Cortex of kidney (tissue), 1 donor: Measurements from ENCODE around the gene CRACDL.

Experiments used
- DNase-seq: peaks from one replicate; lab custom pipeline; 2025; lab: John Stamatoyannopoulos, UW

The CRACDL gene

GRCh38 chr2:98852932-98853331 lies 83.1 kb downstream of the CRACDL start:
- DNase-seq, result no peak

- no peak for DNase-seq
These were observed 86.0 kb downstream of the CRACDL start for GRCh38 chr2:98850074-98850473.

- DNase-seq, result no peak
These were observed 86.9 kb downstream of the CRACDL start for GRCh38 chr2:98849113-98849512.

GRCh38 chr2:98847853-98848252 lies 88.2 kb downstream of the CRACDL start:
- no peak for DNase-seq

DNA sequence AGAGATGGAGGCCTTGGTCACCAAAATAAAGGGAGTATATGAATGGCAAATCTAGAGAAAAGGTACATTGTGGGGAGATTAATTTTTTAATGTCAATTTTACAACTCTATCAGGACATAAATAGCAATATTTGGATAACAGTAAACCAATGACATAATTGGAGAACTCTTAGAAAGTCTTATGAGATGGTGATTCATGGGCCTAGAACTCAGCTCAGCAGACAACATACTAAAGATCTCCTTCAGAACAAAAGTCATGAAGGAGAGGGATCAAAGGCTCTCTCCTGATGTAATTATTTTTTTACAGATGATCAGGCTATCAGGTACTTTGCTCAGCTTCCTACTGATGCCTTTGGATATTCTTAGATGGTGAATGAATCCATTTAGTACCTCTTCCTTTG lies 90.0 kb downstream of the CRACDL start:
- no peak for DNase-seq

GRCh38 chr2:98842136-98842535 lies 93.9 kb downstream of the CRACDL start:
- DNase-seq, result no peak

- DNase-seq, result no peak
These were observed 96.7 kb downstream of the CRACDL start for GRCh38 chr2:98839292-98839691.

DNA sequence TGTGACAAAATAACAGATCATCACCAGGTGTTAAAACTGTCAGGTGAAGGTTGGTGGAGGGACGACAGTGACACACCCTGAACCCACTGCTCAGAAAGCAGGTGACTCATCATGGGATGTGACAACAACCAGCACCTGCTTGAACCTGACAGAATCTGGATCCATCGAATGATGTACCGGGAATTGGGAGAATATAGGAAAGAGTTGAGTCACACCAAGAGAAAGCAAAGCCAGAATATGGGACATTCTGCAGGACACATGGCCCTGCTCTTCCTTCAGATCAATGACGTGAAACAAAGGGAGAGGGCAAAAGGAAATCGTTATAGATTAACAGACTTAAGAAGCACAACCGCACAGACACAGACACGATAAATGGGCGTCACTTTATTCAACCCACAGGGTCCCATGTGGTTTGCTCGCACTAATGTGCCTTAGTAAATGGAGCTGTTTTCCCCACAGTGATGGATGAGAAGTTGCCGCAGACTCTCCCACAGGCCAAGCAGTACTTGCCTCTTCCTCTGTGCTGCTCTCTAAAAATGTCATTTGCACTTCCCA lies 100.1 kb downstream of the CRACDL start:
- DNase-seq, result no peak

- no peak for DNase-seq
These were observed 102.1 kb downstream of the CRACDL start for GRCh38 chr2:98833917-98834263.

GRCh38 chr2:98833172-98833916 lies 102.7 kb downstream of the CRACDL start:
- no peak for DNase-seq

- DNase-seq, result no peak
These were observed 103.9 kb downstream of the CRACDL start for GRCh38 chr2:98832172-98832571.

DNA sequence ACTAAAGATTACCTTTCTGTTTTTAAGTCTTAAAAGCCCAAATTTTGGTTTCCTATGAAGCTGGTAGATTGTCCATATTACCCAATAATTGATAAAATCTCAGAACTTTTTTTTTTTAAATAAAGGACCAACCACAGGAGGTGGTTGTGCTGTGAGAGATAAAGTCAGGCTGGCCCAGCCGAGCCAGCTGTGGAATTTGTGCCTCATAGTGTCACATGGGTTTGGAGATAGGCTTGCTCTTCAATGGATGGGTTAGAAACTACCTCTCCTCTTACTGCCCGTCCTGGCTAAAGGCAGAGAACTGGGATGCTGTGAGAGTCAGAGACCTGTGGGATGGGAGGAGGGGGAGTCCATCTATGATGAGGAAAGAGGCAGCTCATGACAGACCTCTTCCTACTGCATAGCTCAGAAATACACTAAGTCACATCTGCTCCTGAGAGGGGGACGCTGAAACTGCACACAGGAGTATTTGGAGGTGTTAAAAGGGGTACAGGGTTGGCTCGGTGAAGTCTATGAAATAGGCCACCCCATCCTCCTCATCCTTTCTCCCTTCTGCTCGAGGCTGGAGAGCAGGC lies 105.4 kb downstream of the CRACDL start:
- no peak for DNase-seq

DNA sequence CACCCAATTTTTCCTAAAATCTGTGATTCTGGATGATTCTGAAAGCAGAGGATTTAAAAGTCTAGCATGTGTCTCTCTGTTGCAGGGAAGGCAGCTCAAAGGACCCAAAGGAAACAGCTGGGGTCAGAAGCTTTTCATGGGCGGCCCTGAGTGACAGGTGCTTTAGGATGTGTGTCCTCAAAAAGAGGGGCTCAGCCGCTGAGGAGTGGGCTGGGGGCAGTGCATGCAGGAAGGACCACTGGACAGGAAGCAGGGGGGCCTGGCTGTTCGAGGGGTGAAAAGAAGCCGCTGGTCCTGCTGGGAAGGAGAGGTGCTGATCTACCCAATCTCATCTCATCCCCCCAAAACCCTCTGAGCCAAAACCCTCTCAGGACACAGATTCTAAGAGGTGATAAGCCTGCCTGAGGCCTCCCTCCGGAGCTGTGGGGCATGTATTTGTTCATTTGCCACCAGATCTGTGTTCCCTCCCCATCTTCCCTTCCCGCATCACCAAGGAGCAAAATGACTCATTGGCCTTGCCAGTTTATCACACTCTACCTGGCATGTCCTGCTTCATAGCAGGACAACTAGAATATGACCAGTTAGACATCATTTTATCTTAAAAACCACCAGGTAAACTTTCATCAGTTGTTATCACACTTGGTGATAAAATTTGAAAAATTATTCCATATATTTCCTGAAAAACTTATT lies 106.3 kb downstream of the CRACDL start:
- DNase-seq, result no peak

DNA sequence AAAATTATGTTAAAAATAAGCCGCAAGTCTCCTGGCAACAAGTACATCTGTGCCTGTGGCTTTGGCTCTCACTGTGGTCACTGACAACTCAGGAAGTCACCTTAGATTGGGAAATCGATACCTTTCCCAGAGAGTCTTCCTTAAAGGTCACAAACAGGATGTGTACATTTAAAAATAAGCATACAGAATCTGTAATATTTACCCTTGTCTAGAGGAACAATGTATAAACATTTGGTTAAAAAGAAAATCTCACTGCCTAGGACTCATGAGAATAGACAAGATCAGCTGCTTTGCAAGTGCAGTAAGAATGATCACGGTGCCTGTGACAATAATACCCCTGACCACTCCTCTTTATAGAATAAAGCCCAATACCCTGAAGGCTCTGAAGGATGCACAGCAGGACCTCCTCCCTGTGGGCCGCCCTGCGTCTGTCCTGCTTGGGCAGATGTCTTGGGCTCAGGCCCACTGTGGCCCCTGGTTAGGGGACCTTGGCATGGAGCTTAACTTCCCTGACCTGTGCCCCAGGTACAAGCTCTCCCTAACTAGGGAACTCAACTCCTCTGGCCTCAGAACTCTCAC lies 107.1 kb downstream of the CRACDL start:
- no peak for DNase-seq

DNA sequence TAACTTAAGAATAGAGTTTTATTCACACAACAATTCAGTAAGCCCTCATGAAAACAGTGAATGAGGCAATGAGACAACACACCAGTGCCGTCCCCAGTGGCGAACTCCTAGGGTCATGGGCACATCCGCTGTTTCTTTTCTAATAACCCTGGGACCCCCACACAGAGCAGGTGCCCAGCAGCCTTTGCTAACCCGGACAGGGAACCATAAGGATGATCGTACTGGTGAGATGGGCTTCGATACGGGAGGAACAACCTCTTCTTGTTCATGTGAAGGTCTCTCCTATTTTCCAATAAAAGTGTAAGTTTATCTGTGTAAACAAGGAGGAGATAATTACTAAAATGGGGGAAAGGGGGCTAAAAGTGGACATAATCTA lies 107.7 kb downstream of the CRACDL start:
- no peak for DNase-seq

- DNase-seq, result no peak
These were observed 108.2 kb downstream of the CRACDL start for GRCh38 chr2:98827625-98828368.

DNA sequence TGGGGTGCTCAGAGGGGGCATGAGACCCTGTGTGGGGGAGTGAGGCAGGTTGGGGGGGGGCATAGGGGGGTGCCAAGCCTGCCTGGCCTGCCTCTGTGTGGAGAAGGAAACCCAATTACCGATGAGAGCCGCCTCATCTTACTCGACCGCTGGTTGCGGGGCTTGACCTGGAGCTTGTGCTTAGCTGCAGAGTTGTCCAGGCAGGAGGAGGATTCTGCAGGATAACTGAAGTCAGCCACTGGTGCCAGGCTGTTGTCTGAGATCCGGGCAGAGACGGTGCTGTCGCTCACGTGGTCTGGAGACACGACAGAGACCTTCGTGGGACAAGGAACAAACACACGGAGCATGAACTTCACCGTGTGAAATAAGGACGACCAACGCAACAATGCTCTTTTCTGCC lies 109.2 kb downstream of the CRACDL start:
- DNase-seq, result no peak

DNA sequence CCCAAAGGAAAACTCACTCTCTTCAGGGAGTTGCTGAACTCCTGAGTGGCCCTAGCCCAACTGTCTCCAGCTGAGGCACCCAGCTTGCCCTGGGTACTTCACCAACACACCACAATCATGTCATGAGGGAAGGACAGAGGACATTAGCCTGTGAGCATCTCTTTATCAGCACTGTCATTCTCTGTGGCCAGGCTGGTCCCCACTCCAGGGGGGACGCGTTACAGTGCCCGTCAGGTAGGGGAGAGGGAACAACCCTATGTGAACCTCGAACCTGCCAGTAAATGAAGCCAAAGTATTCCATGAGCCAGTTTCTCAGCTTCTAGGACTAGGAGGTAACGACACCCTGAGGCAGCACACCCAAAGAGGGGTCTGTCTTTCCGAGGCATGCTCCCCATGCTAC lies 110.2 kb downstream of the CRACDL start:
- DNase-seq, result no peak

GRCh38 chr2:98825404-98825803 lies 110.6 kb downstream of the CRACDL start:
- DNase-seq, result no peak

GRCh38 chr2:98825020-98825350 lies 111.0 kb downstream of the CRACDL start:
- no peak for DNase-seq

DNA sequence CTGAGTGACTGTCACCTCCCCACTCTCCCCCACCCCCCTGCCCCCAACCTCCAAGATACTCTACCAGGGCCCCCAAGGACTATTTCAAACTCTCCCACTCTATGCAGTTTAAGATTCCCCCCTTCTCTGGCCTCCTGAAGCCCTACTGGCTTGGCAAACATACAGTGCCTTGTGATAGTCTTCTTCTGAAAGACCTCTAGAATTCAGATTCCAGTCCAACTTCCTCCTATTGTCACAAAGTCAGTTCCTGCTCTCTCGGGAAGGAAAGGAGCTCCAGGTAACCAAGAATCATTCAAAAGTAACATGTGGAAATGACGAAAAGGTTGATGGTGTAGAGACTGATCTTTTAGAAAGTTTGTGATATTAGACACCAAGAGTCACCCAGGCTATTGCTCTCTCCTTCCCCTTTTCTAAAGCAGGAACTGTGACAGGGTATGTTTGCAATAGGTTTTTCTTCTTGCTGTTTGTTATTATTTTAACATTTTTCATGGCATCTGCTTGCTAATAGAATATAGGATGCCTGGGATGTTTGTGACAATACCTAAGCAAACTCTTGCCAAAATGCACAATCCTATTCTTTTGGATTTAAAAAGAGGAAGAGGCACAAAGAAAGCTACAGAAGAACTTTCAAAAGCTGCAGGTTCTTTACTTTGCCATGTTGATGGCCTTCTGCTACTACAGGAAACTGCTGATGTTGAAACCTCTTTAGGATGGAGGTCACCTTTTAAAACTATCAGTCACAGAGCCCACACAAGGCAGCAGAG lies 111.6 kb downstream of the CRACDL start:
- DNase-seq, result no peak
